ENCODE measurements around the gene RGS1.

- no peak for TF ChIP-seq CTCF (IDR thresholded peaks at IDR 0.05)
- no peak for TF ChIP-seq POLR2A (IDR thresholded peaks at IDR 0.05)
- TF ChIP-seq EP300 (IDR thresholded peaks at IDR 0.05), result no peak
- TF ChIP-seq POLR2AphosphoS5 (IDR thresholded peaks at IDR 0.05), result no peak
Observed at GRCh38 chr1:192564099-192564498, 11.5 kb upstream of the RGS1 start.
